ENCODE results near the gene GRAP2. TPM values are rescaled to one million over a fixed set of nuclear protein-coding genes. Genes with fewer than 3 reads are reported as not detected.

The GRAP2 gene
- total and polyA plus RNA-seq, 9 of the 15 experiments (the other 6 are each of a cell fraction or from before 2014, with no cell fraction given), result 4.8 to 88.7 (median 60.4) TPM

- TF ChIP-seq ZBTB1 (CRISPR knock-in tag; IDR thresholded peaks at IDR 0.05; ENCODE audit: borderline replicate concordance, low read depth) (no peak), GATAD2A (IDR thresholded peaks at IDR 0.05) (no peak), CUX1 (CRISPR knock-in tag; IDR thresholded peaks at IDR 0.05) (no peak), POLR2B (IDR thresholded peaks at IDR 0.05; ENCODE audit: low read depth, partially characterized antibody) (no peak), HDAC1 (IDR thresholded peaks at IDR 0.05) (peak in 1 of 2 experiments; percentile 69; a peak in 2 of 4 replicates), MTA1 (IDR thresholded peaks at IDR 0.05; ENCODE audit: borderline replicate concordance) (peak; percentile 30; the same call in 1 of the 2 replicates), TEAD2 (tag; IDR thresholded peaks at IDR 0.05) (no peak), POLR3A (IDR thresholded peaks at IDR 0.05; ENCODE audit: borderline replicate concordance, extremely low read depth, insufficient read depth, insufficient read length) (no peak), FOXA3 (CRISPR knock-in tag; conservative IDR thresholded peaks at IDR 0.05 in 1 of 2, IDR thresholded peaks at IDR 0.05 in 1 of 2) (peak in 1 of 2 experiments; percentile 93; a peak in 3 of 4 replicates), PTBP1 (IDR thresholded peaks at IDR 0.05; ENCODE audit: low read depth, low read length) (no peak), HSF4 (CRISPR knock-in tag; IDR thresholded peaks at IDR 0.05; ENCODE audit: borderline replicate concordance) (no peak), MAFF (IDR thresholded peaks at IDR 0.05; ENCODE audit: low read length) (no peak), ESRRA (IDR thresholded peaks at IDR 0.05; ENCODE audit: borderline replicate concordance, low read depth) (peak; percentile 42; the same call in 1 of the 2 replicates), SNRNP70 (optimal IDR thresholded peaks at IDR 0.05; ENCODE audit: low read depth, low read length) (no peak), RAD51 (IDR thresholded peaks at IDR 0.05; ENCODE audit: borderline replicate concordance, low read depth) (no peak), SMARCA4 (IDR thresholded peaks at IDR 0.05) (no peak), ZNF717 (CRISPR knock-in tag; IDR thresholded peaks at IDR 0.05) (no peak), MBD2 (IDR thresholded peaks at IDR 0.05; ENCODE audit: borderline replicate concordance, low read depth) (no peak), RBM22 (IDR thresholded peaks at IDR 0.05; ENCODE audit: low read depth, low read length, poor library complexity, severe bottlenecking) (no peak), ZNF316 (IDR thresholded peaks at IDR 0.05) (no peak), MIER1 (IDR thresholded peaks at IDR 0.05; ENCODE audit: low read depth) (no peak), ZNF740 (CRISPR knock-in tag; IDR thresholded peaks at IDR 0.05) (no peak), ZNF740 (tag; IDR thresholded peaks at IDR 0.05) (no peak), ZNF699 (CRISPR knock-in tag; IDR thresholded peaks at IDR 0.05; ENCODE audit: insufficient replicate concordance) (no peak), ZNF764 (CRISPR knock-in tag; IDR thresholded peaks at IDR 0.05; ENCODE audit: low read depth) (no peak)
These were observed 98.4 kb downstream of the GRAP2 start (continued) for GRCh38 chr22:39999144-39999757.

All from K562 (cell line).